AG08395 (cell line): Measurements from ENCODE around the gene PCED1B.
A peak's percentile ranks its signal among the peaks of the same experiment; 100 is the strongest.

Experiments
- DNase-seq: peaks from one replicate; pipeline ENCODE4 v3.0.0; 2012; ENCODE audit warnings: mixed read lengths, low spot score

Gene PCED1B

DNA sequence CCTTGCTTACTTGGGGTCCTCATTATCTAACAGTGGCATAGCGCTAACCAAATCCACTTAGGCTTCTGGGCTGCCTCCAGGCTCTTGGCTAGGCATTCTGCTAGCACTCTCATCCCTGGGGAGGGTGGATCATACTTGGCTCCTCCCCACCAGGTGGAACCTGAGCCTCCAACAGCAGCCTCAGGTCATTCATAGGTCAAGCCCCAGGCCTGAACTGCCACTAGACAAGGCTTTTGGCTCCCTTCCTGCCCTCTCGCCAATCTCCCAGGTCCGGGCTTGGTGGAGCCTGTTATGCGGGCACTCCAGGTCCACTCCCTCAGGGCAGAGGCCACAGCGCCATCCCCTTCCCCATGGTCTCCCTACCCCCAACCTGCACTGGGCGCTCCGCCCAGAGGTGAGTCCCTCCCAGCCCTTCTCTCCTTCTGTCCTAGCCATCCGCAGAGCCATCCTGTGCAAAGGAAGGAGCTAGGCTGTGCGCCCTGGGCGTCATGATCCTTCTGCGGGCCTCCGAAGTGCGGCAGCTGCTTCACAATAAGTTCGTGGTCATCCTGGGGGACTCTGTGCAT lies 155.2 kb downstream of the PCED1B start:
- no peak for DNase-seq

DNA sequence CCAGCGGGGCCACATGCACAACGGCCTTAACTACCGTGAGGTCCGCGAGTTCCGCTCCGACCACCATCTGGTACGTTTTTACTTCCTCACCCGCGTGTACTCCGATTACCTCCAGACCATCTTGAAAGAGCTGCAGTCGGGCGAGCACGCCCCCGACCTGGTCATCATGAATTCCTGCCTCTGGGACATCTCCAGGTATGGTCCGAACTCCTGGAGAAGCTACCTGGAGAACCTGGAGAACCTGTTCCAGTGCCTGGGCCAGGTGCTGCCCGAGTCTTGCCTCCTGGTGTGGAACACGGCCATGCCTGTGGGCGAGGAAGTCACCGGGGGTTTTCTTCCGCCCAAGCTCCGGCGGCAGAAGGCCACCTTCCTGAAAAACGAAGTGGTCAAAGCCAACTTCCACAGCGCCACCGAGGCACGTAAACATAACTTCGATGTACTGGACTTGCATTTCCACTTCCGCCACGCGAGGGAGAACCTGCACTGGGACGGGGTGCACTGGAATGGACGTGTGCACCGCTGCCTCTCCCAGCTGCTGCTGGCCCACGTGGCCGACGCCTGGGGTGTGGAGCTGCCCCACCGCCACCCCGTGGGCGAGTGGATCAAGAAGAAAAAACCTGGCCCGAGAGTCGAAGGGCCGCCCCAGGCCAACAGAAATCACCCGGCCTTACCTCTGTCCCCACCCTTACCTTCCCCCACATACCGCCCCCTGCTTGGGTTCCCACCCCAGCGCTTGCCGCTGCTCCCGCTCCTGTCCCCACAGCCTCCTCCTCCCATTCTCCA lies 156.0 kb downstream of the PCED1B start:
- no peak for DNase-seq

DNA sequence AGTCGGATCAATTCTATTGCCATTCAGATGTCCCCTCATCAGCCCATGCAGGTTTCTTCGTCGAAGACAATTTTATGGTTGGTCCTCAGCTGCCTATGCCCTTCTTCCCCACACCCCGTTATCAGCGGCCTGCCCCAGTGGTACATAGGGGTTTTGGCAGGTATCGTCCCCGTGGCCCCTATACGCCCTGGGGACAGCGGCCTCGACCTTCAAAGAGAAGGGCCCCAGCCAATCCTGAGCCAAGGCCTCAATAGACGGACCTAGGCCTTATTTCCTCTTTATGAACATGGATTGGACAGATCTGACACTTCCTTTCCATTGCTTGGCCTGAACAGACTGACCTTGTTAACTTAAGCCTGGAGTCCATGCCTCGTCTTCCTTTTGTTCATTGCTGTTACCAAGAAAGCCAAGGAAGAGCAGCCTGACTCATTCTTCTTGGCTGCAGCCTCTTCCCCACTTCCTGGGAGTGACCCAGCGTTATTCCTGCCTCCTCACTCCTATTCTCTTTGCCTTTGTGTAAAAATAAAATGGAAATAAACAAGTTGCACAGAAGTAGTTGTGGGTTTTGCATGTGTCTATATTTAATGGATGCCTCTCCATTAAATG lies 156.8 kb downstream of the PCED1B start:
- peak; percentile 93 for DNase-seq

DNA sequence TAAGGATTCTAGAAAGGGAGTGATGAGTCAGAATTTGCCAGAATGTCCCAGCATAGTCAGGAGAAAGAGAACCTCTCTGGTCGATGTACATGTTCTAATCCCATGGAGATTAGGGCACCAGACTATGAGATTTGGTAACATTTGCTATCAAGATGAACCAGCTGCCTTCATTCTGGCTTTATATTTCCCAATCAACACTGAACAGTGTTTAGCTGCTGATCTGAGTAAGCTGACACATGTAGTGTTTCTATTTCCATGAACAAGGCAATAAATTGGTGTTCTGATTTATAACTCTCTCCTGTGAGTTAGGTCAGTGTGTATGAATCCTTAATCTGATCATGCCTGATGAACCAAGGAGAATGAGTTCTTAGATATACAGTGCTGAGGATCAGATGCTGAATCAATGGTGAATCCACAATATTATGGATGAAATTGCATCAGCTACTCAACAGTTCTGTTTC lies 158.4 kb downstream of the PCED1B start:
- DNase-seq = no peak

DNA sequence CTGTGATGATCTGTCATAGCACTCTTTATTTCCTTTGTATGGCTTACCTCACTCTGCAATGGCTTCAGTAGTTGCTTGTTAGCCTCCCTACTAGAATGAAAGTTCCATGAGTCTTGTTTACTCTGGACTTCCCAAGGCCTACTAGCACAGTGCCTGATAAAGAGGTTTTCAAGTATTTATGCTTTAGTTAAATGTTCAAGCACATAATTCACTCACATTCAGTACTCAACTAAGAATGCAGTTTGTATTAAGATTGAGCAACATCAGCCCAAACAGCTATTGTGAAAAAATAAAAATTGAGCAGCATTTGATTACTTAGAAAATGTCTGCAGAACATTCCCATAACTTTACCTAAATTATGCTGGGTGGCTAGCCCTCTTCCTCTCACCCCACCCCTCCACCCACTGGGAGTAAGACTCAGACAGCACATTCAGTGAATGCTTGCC lies 159.3 kb downstream of the PCED1B start:
- no peak for DNase-seq

DNA sequence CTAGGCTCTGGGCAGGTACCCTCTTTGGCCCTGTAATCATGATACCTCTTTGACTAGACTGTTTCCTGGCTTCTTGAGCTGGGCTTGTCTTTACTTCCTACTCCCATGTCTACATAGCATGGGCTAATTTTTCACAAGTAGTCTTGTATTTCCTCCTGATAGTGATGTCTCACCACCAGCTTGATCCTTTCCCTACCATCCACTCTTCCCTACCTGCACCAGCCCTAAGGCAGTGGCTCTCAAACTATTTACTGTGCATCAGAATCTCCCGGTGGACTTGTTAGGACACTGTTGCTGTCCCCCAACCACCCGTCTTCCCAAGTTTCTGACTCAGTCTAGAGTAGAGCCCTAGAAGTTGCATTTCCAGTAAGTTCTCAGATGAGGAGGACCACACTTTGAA lies 163.0 kb downstream of the PCED1B start:
- no peak for DNase-seq

DNA sequence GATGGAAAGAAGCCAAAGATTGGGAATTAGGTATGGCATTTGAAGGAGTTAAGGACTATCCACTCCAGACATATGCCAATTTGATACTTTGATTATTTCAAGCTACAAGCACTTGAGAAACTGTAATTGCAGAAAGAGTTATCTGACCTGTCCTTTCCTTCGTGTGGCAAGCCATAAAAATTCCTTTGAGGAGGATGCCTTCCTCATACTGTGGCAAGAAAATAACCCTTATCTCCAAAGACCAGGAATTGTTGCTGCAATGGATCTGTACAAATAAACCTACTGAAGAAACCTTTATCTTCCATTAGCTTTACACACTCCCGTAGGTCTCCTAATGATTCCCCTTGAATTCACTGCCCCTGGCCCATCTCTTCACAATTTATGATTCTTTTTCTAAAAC lies 165.4 kb downstream of the PCED1B start:
- DNase-seq = no peak

DNA sequence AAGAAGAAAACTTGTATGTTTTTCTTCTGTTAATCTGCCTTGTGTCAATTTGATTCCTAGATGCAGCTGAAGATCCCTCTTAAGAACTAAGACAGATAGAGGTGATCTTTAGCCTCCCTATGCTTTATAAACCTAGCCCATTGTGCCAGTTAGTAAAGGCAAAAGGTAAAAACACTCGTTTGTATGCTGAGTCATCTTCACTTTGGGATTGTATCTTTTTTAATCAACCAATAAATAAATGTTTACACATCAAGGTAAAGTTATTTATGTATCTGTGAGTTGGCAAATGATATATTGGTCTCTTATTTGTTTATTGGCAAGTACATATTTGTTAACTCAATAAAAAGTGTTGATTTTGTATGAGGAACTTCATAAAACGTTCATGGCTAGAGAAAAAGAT lies 166.2 kb downstream of the PCED1B start:
- no peak for DNase-seq

DNA sequence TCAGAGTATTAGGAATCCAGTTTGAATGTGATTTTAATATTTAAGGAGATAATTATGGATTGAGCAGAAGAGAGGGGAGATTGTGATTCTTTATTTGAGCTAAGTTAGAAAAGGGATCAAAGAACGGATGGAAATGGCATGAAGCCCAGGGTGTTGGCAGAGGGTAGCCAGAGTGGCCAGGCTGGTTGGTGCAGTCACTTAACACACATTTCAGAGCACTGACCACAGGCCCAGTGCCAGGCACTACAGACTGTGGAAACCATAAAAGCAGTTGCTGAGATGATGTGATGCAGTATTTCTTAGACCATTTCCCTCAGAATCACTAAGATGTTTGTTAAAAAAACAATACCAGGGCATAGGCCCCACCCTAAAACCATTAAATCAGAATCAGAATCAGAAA lies 168.0 kb downstream of the PCED1B start:
- no peak for DNase-seq

DNA sequence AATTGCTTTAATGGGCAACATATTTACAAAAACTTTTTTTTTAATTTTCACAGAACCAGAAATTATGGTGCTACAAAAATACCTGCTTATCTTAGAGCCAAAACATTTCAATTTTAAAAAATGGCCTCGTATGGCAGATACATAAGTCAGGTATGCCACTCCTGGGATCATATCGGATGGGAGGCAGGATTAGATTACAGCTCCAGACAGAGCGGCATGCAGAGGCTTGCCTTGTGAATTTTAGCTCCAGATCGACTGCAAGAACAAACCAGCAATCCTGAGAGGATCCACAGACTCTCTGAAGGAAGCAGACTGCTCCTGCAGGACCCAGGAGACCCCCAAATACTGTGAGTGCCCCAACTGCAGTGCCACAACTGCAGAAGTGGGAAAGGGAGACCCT lies 169.7 kb downstream of the PCED1B start:
- DNase-seq = no peak

DNA sequence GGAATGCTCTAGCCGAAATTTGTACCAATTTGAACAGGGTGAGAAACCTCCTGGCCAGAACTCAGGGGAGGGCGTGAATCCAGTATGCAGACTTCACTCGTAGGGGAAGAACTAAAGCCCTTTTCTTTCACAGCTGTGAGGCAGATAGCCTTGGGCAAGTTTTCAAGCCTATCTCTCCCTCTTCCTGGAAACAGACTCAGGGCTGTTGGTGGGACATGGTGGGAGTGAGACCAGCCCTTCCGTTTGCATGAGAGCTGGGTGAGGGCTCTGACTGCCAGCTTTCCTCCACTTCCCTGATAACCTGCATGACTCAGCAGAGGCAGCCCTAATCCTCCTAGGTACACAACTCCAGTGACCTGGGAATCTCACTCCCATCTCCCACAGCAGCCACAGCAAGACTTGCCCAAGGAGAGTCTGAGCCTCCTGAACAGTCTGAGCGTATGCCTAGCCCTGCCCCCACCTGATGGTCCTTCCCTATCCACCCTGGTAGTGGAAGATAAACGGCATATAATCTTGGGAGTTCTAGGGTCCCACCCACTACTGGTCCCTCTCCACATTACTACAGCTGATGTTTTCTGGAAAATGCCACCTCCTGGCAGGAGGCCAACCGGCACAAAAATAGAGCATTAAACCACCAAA lies 170.4 kb downstream of the PCED1B start:
- no peak for DNase-seq

DNA sequence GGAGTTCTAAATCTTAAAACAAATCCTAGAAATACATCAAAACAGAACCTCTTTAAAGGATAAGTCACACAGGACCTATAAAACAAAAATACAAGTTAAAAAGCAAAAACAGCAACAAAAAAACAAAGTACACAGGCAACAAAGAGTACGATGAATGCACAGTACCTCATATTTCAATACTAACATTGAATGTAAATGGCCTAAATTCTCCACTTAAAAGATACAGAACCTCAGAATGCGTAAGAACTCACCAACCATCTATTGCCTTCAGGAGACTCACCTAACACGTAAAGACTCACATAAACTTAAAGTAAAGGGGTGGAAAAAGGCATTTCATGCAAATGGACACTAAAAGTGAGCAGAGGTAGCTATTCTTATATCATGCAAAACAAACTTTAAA lies 172.5 kb downstream of the PCED1B start:
- DNase-seq = no peak

DNA sequence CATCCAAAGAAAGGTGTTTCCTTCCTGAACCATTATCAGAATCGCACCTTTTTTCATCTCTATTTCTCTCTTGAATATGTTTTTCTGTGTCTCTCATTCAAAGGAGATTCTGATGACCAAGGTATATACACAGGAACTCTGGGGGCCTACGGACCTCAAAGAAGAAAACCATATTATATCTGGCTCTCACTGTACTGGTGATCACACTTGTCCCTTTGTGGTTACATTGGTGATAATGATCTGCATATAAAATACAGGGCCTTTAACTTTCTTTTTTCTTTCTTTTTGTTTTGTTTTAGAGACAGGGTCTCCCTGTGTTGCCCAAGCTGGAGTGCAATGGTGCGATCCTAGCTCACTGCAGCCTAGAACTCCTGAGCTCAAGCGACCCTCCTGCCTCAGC lies 185.5 kb downstream of the PCED1B start:
- no peak for DNase-seq

DNA sequence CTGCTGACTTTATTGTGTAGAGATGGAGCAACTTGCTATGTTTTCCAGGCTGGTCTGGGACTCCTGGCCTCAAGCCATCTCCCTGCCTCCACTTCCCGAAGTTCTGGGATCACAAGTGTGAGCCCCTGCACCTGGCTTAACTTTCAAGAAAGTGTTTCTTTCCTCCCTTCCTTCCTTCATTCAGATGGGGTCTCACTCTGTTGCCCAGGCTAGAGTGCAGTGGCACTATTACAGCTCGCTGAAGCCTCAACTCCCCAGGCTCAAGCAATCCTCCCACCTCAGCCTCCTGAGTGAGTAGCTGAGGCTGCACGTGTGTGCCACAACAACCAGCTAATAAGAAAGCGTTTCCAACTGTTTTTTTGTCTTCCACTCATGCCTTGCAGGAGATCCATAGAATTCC lies 186.0 kb downstream of the PCED1B start:
- no peak for DNase-seq

DNA sequence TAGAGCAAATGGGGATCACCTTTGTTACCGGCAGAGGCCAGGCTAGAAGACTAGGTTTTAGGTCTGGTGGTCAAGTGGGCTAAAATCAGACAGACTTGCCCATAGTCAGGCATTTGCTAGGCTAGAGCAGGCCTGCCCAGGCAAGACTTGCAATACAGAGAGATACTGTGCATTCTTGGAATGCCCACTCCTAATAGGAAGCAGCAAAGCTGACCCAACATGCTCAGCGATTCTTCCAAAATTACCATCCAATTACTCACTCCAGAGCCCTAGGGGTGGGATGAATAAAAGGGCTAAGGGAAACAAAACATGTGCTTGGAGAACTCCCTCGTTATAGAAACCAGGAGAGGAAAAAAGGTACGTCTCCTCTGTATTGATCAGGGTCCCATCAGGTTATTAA lies 188.2 kb downstream of the PCED1B start:
- peak; percentile 35 for DNase-seq

DNA sequence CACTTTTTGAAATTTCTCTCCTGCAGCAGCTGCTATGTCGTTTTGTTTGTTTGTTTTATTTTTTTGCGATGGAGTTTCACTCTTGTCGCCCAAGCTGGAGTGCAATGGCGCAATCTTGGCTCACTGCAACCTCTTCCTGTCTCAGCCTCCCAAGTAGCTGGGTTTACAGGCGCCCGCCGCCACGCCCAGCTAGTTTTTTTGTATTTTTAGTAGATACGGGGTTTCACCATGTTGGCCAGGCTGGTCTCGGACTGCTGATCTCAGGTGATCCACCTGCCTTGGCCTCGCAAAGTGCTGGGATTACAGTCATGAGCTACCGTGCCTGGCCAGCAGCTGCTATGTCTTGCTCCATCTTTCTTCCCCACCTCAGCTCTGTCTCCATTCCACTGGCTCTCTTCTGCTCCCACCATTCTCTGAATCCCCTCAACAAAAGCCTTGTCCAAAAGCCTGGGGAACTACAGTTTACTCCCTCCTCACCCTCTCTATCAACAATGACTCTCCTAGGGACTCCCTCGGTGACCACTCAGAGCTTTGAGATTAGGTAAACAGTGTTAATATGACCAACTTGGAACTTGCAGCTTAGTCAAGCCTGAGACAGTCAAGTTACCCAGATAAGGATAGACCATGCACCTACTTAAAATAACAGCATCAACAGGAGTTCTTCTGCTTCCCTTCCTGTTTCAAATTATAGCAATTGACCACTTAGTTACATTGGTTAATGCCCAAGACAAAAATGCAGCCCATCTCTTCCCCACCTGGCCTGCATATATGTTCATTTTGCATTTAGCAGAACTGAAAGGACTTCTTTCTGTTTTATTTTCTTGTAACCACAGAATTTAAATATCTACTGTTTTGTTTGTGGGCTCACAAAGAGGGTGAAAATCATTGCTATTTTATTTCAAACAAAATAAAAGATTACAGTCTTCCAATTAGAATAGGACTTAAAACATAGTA lies 189.4 kb downstream of the PCED1B start:
- no peak for DNase-seq

DNA sequence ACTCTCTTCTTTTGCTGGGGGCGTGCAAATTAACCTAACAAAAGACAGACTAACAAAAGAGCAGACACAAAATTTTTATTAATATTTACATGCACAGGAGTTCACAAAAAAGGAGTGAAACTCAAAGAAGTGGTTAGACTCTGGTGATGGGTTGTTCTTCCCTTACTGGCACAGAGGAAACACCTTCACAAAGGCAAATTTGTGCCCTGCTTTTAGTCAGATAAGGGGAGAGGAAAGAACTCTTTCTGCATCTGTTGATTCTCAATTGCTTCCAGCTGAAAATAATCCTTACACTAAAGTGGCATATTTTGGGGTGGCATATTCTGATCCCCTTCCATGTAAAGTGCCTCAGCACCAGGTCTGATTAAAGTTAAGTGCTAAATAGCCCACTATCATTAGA lies 190.5 kb downstream of the PCED1B start:
- no peak for DNase-seq

DNA sequence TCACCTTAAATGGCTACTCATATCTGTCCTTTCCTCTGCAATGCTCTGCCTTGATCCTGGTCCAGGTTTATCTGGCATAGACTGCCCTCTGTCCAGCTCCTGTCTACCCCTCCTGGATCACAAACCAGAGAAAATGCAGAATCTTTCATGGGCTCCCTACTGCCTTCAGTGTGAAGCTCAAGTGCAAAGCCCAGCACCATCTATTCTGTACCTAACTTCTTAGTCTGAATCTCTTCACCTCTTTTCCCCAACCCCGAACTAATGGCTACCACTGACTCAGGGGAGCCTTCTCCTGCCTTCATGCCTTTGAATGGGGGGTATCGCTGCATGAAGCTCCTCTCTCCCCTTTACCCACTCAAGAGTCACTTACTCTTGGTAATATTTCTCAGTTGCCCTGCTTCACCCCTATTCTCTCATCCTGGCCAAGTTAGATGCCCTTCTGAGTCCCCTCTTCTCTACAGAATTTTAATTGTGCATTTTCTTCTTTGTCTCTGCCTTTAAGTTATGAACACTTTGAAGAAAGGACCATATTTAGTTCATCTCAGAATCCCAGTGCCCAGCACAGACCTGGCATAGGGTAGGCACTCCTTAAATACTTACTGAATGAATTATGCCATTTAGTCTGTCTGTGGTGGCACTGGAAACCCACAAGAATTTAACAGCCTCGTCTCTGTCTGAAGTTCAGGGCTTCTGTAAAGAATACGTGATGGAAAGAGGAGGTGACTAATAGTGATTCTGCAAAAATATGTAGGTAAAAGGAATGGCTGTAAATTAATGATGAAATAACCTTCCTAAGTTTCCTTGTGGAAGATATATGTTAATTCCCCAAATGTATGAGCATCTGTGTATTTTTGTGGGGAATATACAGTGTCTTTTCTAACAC lies 191.6 kb downstream of the PCED1B start:
- DNase-seq = peak; percentile 61

DNA sequence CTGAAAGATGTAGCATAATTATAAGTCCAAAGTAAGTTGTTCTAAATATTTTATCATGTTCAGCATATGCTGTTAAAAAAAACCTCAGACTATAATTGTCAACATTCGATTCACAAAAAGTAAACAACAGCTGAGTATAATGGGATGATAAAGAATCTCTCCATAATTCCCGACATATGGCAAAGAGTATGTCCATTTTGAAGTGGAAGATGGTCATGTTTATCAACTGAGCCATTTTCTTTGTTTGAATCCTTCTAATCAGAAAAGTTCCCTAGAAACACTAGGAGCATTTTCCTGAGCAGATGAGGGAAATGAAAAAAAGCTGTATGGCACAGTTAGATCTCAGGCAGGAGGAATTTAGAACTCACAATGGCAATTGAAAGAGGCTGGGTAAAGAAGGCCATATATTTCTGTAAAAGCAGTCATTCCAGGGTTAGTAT lies 192.4 kb downstream of the PCED1B start:
- no peak for DNase-seq

DNA sequence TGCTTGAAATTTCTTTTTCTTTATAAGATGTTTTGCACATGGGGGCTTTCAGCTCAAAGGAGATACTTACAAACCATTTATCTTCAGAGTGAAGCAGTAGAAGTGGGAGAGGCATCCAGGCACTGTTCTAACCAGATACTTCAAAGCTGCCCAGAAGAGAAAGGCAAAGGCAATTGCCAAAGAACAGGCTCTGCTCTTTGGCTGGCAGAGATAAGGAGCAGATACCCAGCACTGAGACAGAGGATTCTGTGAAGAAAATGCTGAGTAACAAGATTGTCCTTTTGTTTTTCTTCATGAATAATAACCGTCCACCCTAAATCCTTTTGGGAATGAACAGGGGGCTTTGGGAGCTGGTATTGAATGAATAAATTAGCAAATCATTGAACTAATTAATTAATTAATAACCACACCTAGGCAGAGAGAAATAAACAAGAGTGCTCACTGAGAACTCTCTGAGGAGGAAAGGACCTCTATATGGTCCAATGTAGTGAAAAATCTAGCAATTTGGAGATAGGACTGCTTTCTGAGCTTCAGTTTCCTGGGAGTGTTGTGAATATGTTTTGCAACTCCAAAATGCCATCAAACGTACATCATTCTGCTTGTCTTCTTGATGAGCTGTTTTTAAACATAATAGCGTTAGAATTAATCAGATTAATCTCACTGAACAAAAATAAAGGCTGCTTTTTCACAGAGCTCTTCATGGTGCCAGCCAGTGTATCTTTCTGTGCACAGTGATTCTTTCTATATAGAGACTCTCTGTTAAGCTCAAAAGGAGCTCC lies 193.2 kb downstream of the PCED1B start:
- no peak for DNase-seq
